ENCODE measurements around the gene NGB.
"Not testable (repeated sequence)": the region's sequence is repeated elsewhere in the genome, so short reads cannot be mapped to it uniquely, and the experiment has no call there.

DNA sequence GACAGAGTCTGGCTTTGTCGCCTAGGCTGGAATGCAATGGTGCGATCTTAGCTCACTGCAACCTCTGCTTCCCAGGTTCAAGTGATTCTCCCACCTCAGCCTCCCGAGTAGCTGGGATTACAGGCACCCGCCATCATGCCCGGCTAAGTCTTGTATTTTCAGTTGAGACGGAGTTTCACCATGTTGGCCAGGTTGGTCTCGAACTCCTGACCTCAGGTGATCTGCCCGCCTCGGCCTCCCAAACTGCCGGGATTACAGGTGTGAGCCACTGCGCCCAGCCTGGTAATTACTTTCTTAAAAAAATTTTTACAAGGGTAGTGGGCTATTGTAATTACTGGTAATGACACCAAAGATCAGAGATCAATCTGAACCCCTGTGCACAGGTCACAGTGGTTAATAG lies 47.8 kb upstream of the NGB start:
- TF ChIP-seq, protein P1, sequence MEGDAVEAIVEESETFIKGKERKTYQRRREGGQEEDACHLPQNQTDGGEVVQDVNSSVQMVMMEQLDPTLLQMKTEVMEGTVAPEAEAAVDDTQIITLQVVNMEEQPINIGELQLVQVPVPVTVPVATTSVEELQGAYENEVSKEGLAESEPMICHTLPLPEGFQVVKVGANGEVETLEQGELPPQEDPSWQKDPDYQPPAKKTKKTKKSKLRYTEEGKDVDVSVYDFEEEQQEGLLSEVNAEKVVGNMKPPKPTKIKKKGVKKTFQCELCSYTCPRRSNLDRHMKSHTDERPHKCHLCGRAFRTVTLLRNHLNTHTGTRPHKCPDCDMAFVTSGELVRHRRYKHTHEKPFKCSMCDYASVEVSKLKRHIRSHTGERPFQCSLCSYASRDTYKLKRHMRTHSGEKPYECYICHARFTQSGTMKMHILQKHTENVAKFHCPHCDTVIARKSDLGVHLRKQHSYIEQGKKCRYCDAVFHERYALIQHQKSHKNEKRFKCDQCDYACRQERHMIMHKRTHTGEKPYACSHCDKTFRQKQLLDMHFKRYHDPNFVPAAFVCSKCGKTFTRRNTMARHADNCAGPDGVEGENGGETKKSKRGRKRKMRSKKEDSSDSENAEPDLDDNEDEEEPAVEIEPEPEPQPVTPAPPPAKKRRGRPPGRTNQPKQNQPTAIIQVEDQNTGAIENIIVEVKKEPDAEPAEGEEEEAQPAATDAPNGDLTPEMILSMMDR (IDR thresholded peaks at IDR 0.05; ENCODE audit: control extremely low read depth in 1 of 3, insufficient read depth in 1 of 3, low read depth in 1 of 3, low read length in 3 of 3): not testable (repeated sequence)
- not testable (repeated sequence) for TF ChIP-seq EZH2 (IDR thresholded peaks at IDR 0.05; ENCODE audit: low read depth, low read length, severe bottlenecking); POLR2A (IDR thresholded peaks at IDR 0.05; ENCODE audit: control extremely low read depth in 1 of 2, low read depth in 2 of 2, low read length in 2 of 2); RAD21 (IDR thresholded peaks at IDR 0.05 in 1 of 2, conservative IDR thresholded peaks at IDR 0.05 in 1 of 2; ENCODE audit: low read depth in 2 of 2, low read length in 2 of 2); TCF12 (IDR thresholded peaks at IDR 0.05; ENCODE audit: low read depth, low read length)

Data from H1 (cell line).